ENCODE measurements around the gene INSYN2A.

Gene INSYN2A

GRCh38 chr10:127215866-127216265 lies 19.5 kb upstream of the INSYN2A start:
- H3K27ac Mint-ChIP-seq, result no peak overlapping the region
- H3K9me3 Mint-ChIP-seq, result no peaks in the 10 kb centered on the region
- H3K27me3 Mint-ChIP-seq, result no peaks in the 10 kb centered on the region
- intact Hi-C loops (cut with micrococcal nuclease), result no loop called here
- H3K36me3 Mint-ChIP-seq (ENCODE audit: low read depth), result no peaks in the 10 kb centered on the region
- H3K4me3 Mint-ChIP-seq, result no peak overlapping the region
- peaks cover 5% of the 10 kb centered on the region for H3K4me1 Mint-ChIP-seq (ENCODE audit: low read depth)

GRCh38 chr10:127210936-127211466 lies 14.6 kb upstream of the INSYN2A start:
- Mint-ChIP-seq H3K4me1 (ENCODE audit: low read depth) (peaks cover 10% of the 10 kb centered on the region), H3K9me3 (no peaks in the 10 kb centered on the region), H3K27me3 (no peaks in the 10 kb centered on the region)

GRCh38 chr10:127207081-127207480 lies 10.7 kb upstream of the INSYN2A start:
- H3K36me3 Mint-ChIP-seq (ENCODE audit: low read depth), result no peaks in the 10 kb centered on the region
- no peak overlapping the region for H3K27ac Mint-ChIP-seq
- H3K4me3 Mint-ChIP-seq, result no peak overlapping the region
- intact Hi-C loops (cut with micrococcal nuclease), result no loop called here
- H3K9me3 Mint-ChIP-seq, result no peaks in the 10 kb centered on the region
- H3K4me1 Mint-ChIP-seq (ENCODE audit: low read depth), result peaks cover 10% of the 10 kb centered on the region
- no peaks in the 10 kb centered on the region for H3K27me3 Mint-ChIP-seq

More at GRCh38 chr10:127210936-127211466, 14.6 kb upstream of the INSYN2A start:
- H3K36me3 Mint-ChIP-seq (ENCODE audit: low read depth), result no peaks in the 10 kb centered on the region
- intact Hi-C loops (cut with micrococcal nuclease), result no loop called here
- no peak overlapping the region for H3K27ac Mint-ChIP-seq
- no peak overlapping the region for H3K4me3 Mint-ChIP-seq

- intact Hi-C loops (cut with micrococcal nuclease), result no loop called here
- Mint-ChIP-seq H3K9me3 (no peaks in the 10 kb centered on the region), H3K27me3 (peaks cover 5% of the 10 kb centered on the region), H3K4me3 (no peak overlapping the region), H3K4me1 (ENCODE audit: low read depth) (no peaks in the 10 kb centered on the region), H3K36me3 (ENCODE audit: low read depth) (no peaks in the 10 kb centered on the region), H3K27ac (no peak overlapping the region)
These were observed 6.7 kb upstream of the INSYN2A start for GRCh38 chr10:127203067-127203466.

GRCh38 chr10:127200646-127201045 lies 4.3 kb upstream of the INSYN2A start:
- no peak overlapping the region for H3K27ac Mint-ChIP-seq
- intact Hi-C loops (cut with micrococcal nuclease), result no loop called here

GRCh38 chr10:127198721-127199120 lies 2.3 kb upstream of the INSYN2A start:
- Mint-ChIP-seq H3K27me3 (peaks cover 43% of the 10 kb centered on the region), H3K27ac (no peak overlapping the region), H3K4me3 (no peak overlapping the region), H3K4me1 (ENCODE audit: low read depth) (no peaks in the 10 kb centered on the region), H3K36me3 (ENCODE audit: low read depth) (no peaks in the 10 kb centered on the region), H3K9me3 (no peaks in the 10 kb centered on the region)
- intact Hi-C loops (cut with micrococcal nuclease), result no loop called here

More at GRCh38 chr10:127200646-127201045, 4.3 kb upstream of the INSYN2A start:
- Mint-ChIP-seq H3K4me1 (ENCODE audit: low read depth) (no peaks in the 10 kb centered on the region), H3K36me3 (ENCODE audit: low read depth) (no peaks in the 10 kb centered on the region), H3K27me3 (peaks cover 27% of the 10 kb centered on the region), H3K4me3 (no peak overlapping the region), H3K9me3 (no peaks in the 10 kb centered on the region)

- intact Hi-C loops (cut with micrococcal nuclease), result no loop called here
- Mint-ChIP-seq H3K27me3 (peaks cover 47% of the 10 kb centered on the region), H3K36me3 (ENCODE audit: low read depth) (no peaks in the 10 kb centered on the region), H3K27ac (no peak overlapping the region), H3K9me3 (no peaks in the 10 kb centered on the region), H3K4me1 (ENCODE audit: low read depth) (no peaks in the 10 kb centered on the region), H3K4me3 (no peak overlapping the region)
These were observed 1.9 kb upstream of the INSYN2A start for GRCh38 chr10:127198307-127198706.

- Mint-ChIP-seq H3K4me3 (no peak overlapping the region), H3K27ac (no peak overlapping the region), H3K27me3 (peaks cover 51% of the 10 kb centered on the region), H3K9me3 (no peaks in the 10 kb centered on the region), H3K4me1 (ENCODE audit: low read depth) (no peaks in the 10 kb centered on the region), H3K36me3 (ENCODE audit: low read depth) (no peaks in the 10 kb centered on the region)
- intact Hi-C loops (cut with micrococcal nuclease), result no loop called here
These were observed 702 bp upstream of the INSYN2A start for GRCh38 chr10:127197154-127197432.

- H3K36me3 Mint-ChIP-seq (ENCODE audit: low read depth), result no peaks in the 10 kb centered on the region
- H3K4me1 Mint-ChIP-seq (ENCODE audit: low read depth), result no peaks in the 10 kb centered on the region
- peaks cover 56% of the 10 kb centered on the region for H3K27me3 Mint-ChIP-seq
- H3K4me3 Mint-ChIP-seq, result no peak overlapping the region
- no peak overlapping the region for H3K27ac Mint-ChIP-seq
- intact Hi-C loops (cut with micrococcal nuclease), result no loop called here
- no peaks in the 10 kb centered on the region for H3K9me3 Mint-ChIP-seq
These were observed 665 bp downstream of the INSYN2A start for GRCh38 chr10:127195571-127196281.

- Mint-ChIP-seq H3K27ac (no peak overlapping the region), H3K4me3 (no peak overlapping the region), H3K27me3 (peaks cover 56% of the 10 kb centered on the region), H3K9me3 (no peaks in the 10 kb centered on the region), H3K36me3 (ENCODE audit: low read depth) (no peaks in the 10 kb centered on the region), H3K4me1 (ENCODE audit: low read depth) (no peaks in the 10 kb centered on the region)
- intact Hi-C loops (cut with micrococcal nuclease), result no loop called here
These were observed 1.3 kb downstream of the INSYN2A start for GRCh38 chr10:127195041-127195506.

- Mint-ChIP-seq H3K9me3 (no peaks in the 10 kb centered on the region), H3K4me1 (ENCODE audit: low read depth) (no peaks in the 10 kb centered on the region), H3K27ac (no peak overlapping the region), H3K36me3 (ENCODE audit: low read depth) (no peaks in the 10 kb centered on the region), H3K4me3 (no peak overlapping the region), H3K27me3 (peaks cover 56% of the 10 kb centered on the region)
- intact Hi-C loops (cut with micrococcal nuclease), result no loop called here
These were observed 1.8 kb downstream of the INSYN2A start for GRCh38 chr10:127194599-127194998.

- no peaks in the 10 kb centered on the region for H3K9me3 Mint-ChIP-seq
- no peak overlapping the region for H3K27ac Mint-ChIP-seq
- H3K27me3 Mint-ChIP-seq, result peaks cover 55% of the 10 kb centered on the region
- no peaks in the 10 kb centered on the region for H3K4me1 Mint-ChIP-seq (ENCODE audit: low read depth)
- intact Hi-C loops (cut with micrococcal nuclease), result no loop called here
- no peak overlapping the region for H3K4me3 Mint-ChIP-seq
- no peaks in the 10 kb centered on the region for H3K36me3 Mint-ChIP-seq (ENCODE audit: low read depth)
These were observed 2.3 kb downstream of the INSYN2A start for GRCh38 chr10:127194111-127194510.

- intact Hi-C loops (cut with micrococcal nuclease), result no loop called here
- no peaks in the 10 kb centered on the region for H3K36me3 Mint-ChIP-seq (ENCODE audit: low read depth)
- no peaks in the 10 kb centered on the region for H3K4me1 Mint-ChIP-seq (ENCODE audit: low read depth)
- H3K9me3 Mint-ChIP-seq, result no peaks in the 10 kb centered on the region
- no peak overlapping the region for H3K27ac Mint-ChIP-seq
- peaks cover 51% of the 10 kb centered on the region for H3K27me3 Mint-ChIP-seq
- H3K4me3 Mint-ChIP-seq, result no peak overlapping the region
These were observed 3.3 kb downstream of the INSYN2A start for GRCh38 chr10:127193125-127193524.

GRCh38 chr10:127190427-127190826 lies 6.0 kb downstream of the INSYN2A start:
- Mint-ChIP-seq H3K36me3 (ENCODE audit: low read depth) (no peaks in the 10 kb centered on the region), H3K27ac (no peak overlapping the region), H3K9me3 (no peaks in the 10 kb centered on the region), H3K27me3 (peaks cover 27% of the 10 kb centered on the region), H3K4me1 (ENCODE audit: low read depth) (no peaks in the 10 kb centered on the region), H3K4me3 (no peak overlapping the region)
- intact Hi-C loops (cut with micrococcal nuclease), result no loop called here

- no peak overlapping the region for H3K4me3 Mint-ChIP-seq
- intact Hi-C loops (cut with micrococcal nuclease), result no loop called here
- no peak overlapping the region for H3K27ac Mint-ChIP-seq
- H3K9me3 Mint-ChIP-seq, result no peaks in the 10 kb centered on the region
- H3K36me3 Mint-ChIP-seq (ENCODE audit: low read depth), result no peaks in the 10 kb centered on the region
- no peaks in the 10 kb centered on the region for H3K4me1 Mint-ChIP-seq (ENCODE audit: low read depth)
- H3K27me3 Mint-ChIP-seq, result peaks cover 15% of the 10 kb centered on the region
These were observed 7.2 kb downstream of the INSYN2A start for GRCh38 chr10:127189226-127189625.
